NCI-H345 (cell line): ENCODE data around the gene PDE1A.

Experiments
- DNase-seq: peaks from one replicate; lab custom pipeline; 2025; lab: John Stamatoyannopoulos, UW

PDE1A gene

DNA sequence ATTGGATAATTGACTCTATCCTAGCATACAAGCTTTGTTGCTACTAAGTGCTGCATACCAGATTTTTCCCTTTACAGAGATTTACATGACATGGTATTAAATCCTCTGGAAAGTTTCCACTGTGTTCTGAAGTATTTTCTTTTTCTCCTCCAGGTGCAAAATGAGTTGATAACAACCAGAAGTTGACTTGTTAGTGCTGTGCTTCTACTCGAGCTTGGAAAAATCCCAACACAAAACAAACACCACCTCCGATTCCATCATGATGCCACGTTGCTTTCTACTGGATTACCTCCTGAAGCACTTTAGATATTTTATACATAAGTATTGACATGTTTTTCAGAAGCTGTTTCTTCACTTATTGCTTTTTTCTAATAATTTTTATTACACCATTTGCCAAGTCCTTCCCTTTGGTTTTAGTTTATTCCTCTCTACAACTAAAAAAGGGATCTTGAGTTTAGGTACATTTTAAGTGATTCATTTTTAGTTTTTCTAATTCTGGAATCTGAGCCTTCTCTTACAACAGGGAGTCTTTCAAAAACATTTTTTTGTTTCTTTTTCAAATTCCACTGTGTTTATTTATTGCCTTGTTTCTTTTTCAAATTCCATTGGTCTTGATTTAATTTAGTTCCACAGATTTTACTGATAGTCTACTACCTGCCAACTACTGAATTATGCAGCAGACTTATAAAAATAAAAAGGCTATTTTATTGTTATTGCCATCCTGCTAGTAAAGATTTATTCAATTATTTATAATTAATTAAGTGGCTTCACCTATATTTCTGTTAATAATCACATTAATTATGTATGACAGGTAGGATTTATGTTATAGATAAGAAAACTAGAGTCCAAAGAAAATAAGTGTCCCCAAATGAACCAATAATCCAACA is 297.8 kb downstream of the PDE1A start:
- no peak for DNase-seq

DNA sequence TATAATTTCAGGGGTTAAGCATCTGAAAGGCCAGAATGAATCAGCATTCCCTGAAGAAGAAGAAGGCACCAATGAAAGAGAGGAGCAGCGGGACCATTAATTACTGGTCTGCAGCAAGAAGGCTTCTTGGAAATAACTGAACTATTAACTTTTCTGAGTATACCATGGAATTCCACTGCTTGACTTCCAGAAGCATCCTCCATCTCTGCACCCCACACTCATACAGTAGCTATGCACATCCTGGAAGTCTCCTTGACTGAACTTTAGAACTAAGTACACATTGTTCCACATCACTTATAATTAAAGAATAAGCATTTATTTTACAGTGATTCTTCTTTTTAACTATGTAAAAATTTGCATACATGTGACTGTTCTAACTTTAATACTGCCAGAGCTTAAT is 309.6 kb downstream of the PDE1A start:
- DNase-seq, result no peak

DNA sequence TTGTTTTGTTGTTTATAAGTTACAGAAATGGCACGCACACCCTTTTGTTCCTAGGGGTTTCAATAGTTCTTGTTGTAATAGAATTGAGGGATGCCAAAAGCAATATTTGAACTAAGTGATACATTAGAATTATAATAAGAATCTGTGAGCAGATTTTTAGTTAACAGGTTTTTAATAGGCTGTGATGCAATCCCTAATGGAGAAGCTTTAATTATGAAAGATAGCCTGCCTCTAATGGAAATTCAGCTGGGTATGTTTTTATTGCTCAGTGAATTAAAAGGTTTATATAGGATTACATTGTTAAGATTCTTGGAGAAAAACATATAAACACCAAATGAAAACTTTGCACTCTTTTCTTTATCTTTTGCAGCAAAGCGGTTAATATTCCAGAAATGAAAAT is 310.1 kb downstream of the PDE1A start:
- DNase-seq, result no peak

DNA sequence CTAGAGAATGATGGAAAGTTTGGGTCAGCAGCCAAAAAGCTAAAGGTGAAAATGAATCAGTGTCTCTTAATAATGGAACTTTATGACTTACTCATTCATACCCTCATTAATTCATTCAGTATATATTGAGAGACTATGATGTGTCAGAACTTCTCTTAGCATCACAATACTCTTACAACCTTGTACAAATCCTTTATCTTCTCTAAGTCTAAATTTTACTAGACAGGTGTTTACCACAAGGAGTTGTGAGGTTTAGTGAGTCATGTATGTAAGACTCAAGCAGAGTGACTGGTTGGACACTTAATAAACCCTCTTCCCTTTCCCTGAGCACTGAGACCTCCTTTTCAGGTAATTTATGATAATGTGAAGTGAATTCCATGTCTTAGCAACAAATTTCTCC is 311.6 kb downstream of the PDE1A start:
- no peak for DNase-seq

DNA sequence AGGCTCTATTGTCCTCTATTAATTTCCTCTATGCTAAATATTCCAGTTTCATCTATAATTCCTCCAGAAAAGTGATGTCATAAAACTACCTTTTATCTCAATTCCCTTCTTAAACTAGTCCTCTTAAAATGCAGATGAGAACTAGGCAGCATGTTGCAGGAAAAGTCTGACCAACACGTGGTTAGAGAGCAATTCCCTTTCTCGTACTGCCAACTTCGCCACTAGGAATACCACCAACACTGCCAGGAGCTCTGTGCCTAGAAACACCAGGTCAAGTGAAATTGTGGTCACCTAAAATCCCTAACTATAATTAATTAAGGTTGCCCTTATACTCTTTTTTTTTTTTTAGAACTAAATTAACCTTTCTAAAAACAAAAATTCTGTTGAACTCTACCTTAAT is 313.5 kb downstream of the PDE1A start:
- DNase-seq, result no peak

DNA sequence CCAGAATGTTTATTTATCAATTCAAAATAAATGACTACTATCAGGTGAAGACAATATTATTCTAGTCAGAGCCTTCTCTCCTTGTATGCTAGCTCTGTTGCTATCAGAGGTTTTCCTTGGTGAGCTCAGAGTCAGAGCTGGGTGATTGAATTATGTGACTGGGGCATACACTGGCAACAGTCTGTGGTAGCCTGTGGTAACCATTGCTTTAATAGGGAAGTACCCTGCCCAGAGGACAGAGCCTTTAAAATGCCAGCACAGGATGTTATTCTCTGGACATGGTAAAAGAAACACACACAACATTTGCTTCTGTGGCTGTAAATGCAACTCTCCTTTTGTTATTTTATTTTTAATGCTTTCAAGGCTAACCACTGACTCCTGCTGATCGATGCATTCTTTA is 316.5 kb downstream of the PDE1A start:
- no peak for DNase-seq

DNA sequence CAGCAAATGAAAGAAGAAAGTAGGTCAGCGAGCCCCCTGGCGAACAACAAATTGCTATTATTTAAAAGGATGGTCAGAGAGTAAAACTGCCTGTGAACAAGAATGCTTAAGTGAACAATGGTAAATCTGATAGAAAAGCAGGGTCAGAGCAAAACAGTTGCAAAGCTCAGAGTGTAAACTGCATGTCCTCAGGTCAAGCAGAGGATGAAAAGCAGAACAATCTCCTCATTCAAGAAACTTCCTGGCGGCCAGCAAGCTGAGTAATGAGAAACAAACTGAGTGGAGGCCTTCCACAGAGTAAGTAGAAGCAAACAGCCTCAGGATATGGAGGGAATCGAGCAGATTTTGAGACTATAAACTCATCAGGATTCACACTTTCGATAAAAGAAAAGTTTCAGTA is 323.3 kb downstream of the PDE1A start:
- DNase-seq, result no peak

DNA sequence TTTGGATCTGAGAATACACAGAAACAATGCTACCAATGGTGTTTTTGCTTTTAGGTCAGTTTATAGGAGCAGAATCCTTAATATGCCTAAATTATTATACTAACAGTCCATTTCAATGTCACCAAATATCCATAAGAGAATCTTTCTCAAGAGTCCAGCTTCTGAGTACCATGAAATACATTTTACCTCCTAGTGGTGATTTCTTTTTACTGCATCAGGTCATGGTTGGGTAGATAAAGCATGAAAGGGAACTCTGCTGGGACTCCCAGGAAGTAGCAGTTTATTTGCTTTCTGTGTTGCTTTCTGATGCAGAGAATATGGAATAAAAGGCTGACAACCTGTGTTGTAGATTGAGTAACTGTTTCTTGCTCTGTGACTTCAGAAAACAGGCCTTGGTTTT is 325.6 kb downstream of the PDE1A start:
- no peak for DNase-seq

DNA sequence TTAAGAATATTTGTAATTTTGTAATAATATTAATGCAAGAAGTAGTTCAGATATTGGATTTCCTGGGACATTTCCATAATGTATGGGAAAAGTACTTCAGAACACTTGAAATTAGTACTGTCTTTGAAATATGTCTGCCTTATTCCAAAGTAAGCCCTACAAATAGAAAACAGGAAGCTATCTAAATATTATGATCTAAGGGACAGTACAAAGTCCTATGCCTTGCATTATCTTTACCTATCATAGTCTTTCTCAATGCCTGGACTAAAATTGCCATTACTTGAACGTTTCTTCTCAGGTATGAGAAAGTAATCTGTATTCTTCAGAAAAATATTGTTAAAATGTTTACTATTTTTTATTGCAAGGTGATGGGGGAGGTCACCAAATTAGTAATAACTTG is 328.2 kb downstream of the PDE1A start:
- no peak for DNase-seq

DNA sequence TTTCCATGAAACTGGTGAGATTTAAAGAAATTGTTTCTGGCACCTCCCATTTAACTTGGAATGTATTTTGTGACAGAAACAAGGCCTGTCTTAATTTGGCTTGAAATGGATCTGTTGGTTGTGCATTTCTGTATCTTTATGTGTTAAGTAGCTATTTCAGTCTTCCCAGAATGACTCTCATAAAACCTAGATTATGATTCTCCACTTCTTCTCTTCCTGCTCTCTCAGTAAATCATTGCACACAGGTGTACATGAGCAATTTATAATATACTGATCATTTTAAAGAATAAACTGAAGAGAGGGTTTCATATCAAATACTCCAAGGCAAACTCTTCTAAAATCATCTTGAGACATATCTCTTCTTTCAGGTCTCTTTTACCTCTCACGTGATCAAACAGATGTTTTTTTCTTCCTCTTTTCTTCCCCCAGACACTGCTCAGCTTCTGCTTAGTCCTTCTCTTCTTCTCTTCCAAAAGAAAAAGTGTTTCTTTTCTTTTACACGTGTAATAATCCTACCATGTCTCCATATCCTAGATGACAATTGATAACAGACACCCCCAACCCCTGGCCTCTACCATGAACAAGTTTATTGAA is 329.2 kb downstream of the PDE1A start:
- DNase-seq, result no peak

DNA sequence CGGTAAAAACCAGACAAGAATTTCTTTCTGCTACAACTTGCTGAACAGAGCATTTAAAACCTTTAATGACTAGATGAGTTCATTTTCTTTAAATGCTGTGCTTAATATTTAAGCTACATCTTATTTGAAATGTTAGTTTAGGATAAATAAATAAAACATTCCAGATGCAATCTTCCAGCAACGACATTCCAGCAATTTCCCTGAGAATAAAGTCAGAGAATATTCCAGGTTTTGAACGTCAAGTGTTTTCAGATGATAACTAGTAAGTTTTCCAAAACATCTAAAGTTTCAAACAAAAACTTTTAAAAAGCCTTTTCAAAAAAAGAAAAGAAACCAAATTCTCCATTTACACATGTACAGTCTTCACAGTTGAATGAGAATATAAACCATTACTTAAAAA is 336.4 kb downstream of the PDE1A start:
- DNase-seq, result no peak
